Activated gamma-delta T cell (primary cell): ENCODE results near the gene ESR2.

ENCODE experiments used
- DNase-seq: peaks from one replicate; lab custom pipeline; 2025; lab: John Stamatoyannopoulos, UW

The ESR2 gene

GRCh38 chr14:64266239-64266638 is 27.9 kb downstream of the ESR2 start:
- DNase-seq: no peak

GRCh38 chr14:64265222-64265621 is 28.9 kb downstream of the ESR2 start:
- no peak for DNase-seq

GRCh38 chr14:64260418-64260817 is 33.8 kb downstream of the ESR2 start:
- DNase-seq: no peak

GRCh38 chr14:64255756-64256155 is 38.4 kb downstream of the ESR2 start:
- no peak for DNase-seq

- no peak for DNase-seq
Observed at GRCh38 chr14:64253672-64254071, 40.5 kb downstream of the ESR2 start.

- no peak for DNase-seq
Observed at GRCh38 chr14:64249363-64249762, 44.8 kb downstream of the ESR2 start.

GRCh38 chr14:64248689-64249088 is 45.5 kb downstream of the ESR2 start:
- DNase-seq: no peak

- no peak for DNase-seq
Observed at GRCh38 chr14:64247195-64247594, 47.0 kb downstream of the ESR2 start.

GRCh38 chr14:64246688-64247087 is 47.5 kb downstream of the ESR2 start:
- no peak for DNase-seq

- DNase-seq: no peak
Observed at GRCh38 chr14:64245491-64245890, 48.7 kb downstream of the ESR2 start.

- DNase-seq: no peak
Observed at GRCh38 chr14:64244279-64244678, 49.9 kb downstream of the ESR2 start.

- DNase-seq: no peak
Observed at GRCh38 chr14:64238631-64239030, 55.5 kb downstream of the ESR2 start.

- no peak for DNase-seq
Observed at GRCh38 chr14:64238049-64238448, 56.1 kb downstream of the ESR2 start.

GRCh38 chr14:64235652-64236640 is 58.2 kb downstream of the ESR2 start:
- no peak for DNase-seq

GRCh38 chr14:64234877-64235651 is 59.1 kb downstream of the ESR2 start:
- no peak for DNase-seq

- no peak for DNase-seq
Observed at GRCh38 chr14:64233531-64234190, 60.5 kb downstream of the ESR2 start.

GRCh38 chr14:64232944-64233343 is 61.2 kb downstream of the ESR2 start:
- DNase-seq: no peak

- DNase-seq: no peak
Observed at GRCh38 chr14:64232095-64232838, 61.9 kb downstream of the ESR2 start.

- DNase-seq: no peak
Observed at GRCh38 chr14:64229489-64229888, 64.7 kb downstream of the ESR2 start.

GRCh38 chr14:64227856-64228255 is 66.3 kb downstream of the ESR2 start:
- no peak for DNase-seq

GRCh38 chr14:64225151-64225757 is 68.9 kb downstream of the ESR2 start:
- DNase-seq: no peak
